HCT116 (cell line): ENCODE measurements around the gene DRC7. TPM values are rescaled to one million over a fixed set of nuclear protein-coding genes. Genes with fewer than 3 reads are reported as not detected.

Experiments
- ATAC-seq: fragments of 200-7000 bp; cut with Tn5 transposase; 2 replicates; pipeline ENCODE4 v1.9.1; 2020; ENCODE audit warnings: mild to moderate bottlenecking, moderate library complexity
- BruUV-seq: library from RNA; stranded (reverse); fragments of 400-500 nt; replicated peaks from 2 replicates; lab custom pipeline; 2021; lab: Mats Ljungman, UMichigan
- CTCF ChIA-PET: fragments of 300-600 bp; sonication (Branson Sonifier 250); formaldehyde crosslinking; loops from one replicate; lab custom pipeline; 2021; ENCODE audit warnings: antibody characterized with exemption; lab: Charles Lee
- POLR2A ChIA-PET: fragments of 300-600, 350-600 bp; sonication (Branson Sonifier 250); formaldehyde crosslinking; loops from one replicate; lab custom pipeline; 2021; ENCODE audit warnings: antibody characterized with exemption; lab: Charles Lee
- RAD21 ChIA-PET, 2 experiments: fragments of 300-600 bp; sonication (Branson Sonifier 250); formaldehyde crosslinking; loops; one replicate each; lab custom pipeline; 2023; ENCODE audit warnings: low total read pairs in 2 of 2; ENCODE audit not compliant: uncharacterized antibody in 2 of 2, unreplicated experiment in 2 of 2, low non-redundant PET in 1 of 2; lab: Charles Lee
- DNase-seq: peaks from one replicate; pipeline ENCODE4 v3.0.0-alpha.2; 2010; ENCODE audit warnings: low read depth, low spot score
- H2AFZ ChIP-seq: fragments of 200-600 bp; shearing (Covaris generic), sonication (generic); 2 replicates; pipeline ENCODE4 v1.6.1; 2017; ENCODE audit warnings: low read depth, mixed run types, mixed read lengths, antibody characterized with exemption, low read length; ENCODE audit not compliant: poor library complexity, severe bottlenecking
- H3K27ac ChIP-seq: 2 replicates; pipeline ENCODE4 v1.5.1; 2012; ENCODE audit warnings: low read depth, low read length
- H3K27me3 ChIP-seq: fragments of 200-600 bp; sonication (generic); 2 replicates; pipeline ENCODE4 v1.6.1; 2016; ENCODE audit warnings: mixed run types, low read length, mixed read lengths; ENCODE audit not compliant: insufficient read depth
- H3K36me3 ChIP-seq, 2 experiments: fragments of 200-500 bp in 1 of 2; fragments of 200-600 bp in 1 of 2; sonication (Bioruptor generic) in 1 of 2; sonication (generic) in 1 of 2; 2 replicates each; pipeline versions ENCODE4 v1.5.1 to v1.6.1; 2014 to 2016; ENCODE audit warnings: low read length in 2 of 2, inconsistent platforms in 1 of 2, mixed read lengths in 1 of 2, mixed run types in 1 of 2; ENCODE audit not compliant: insufficient read depth in 2 of 2, control insufficient read depth in 1 of 2
- H3K4me1 ChIP-seq, 2 experiments: fragments of 200-600 bp in 1 of 2; sonication (generic) in 1 of 2; 2 replicates each; pipeline versions ENCODE4 v1.5.1 to v1.6.1; 2012 to 2017; ENCODE audit warnings: low read length in 2 of 2, inconsistent platforms in 1 of 2, mild to moderate bottlenecking in 1 of 2, mixed read lengths in 1 of 2, mixed run types in 1 of 2, moderate library complexity in 1 of 2; ENCODE audit not compliant: insufficient read depth in 2 of 2, control insufficient read depth in 1 of 2
- H3K4me2 ChIP-seq: fragments of 200-600 bp; sonication (generic); 2 replicates; pipeline ENCODE4 v1.6.1; 2017; ENCODE audit warnings: mixed run types, low read length, mixed read lengths
- H3K4me3 ChIP-seq, 2 experiments: fragments of 200-600 bp in 1 of 2; sonication (generic) in 1 of 2; replicated peaks in 1 of 2; 2 replicates each; pipeline ENCODE4 v1.5.1; 2011 to 2016; ENCODE audit warnings: low read length in 2 of 2, control low read depth in 1 of 2, low read depth in 1 of 2, mild to moderate bottlenecking in 1 of 2, mixed read lengths in 1 of 2, mixed run types in 1 of 2
- H3K79me2 ChIP-seq: fragments of 200-600 bp; sonication (generic); 2 replicates; pipeline ENCODE4 v1.6.1; 2017; ENCODE audit warnings: mild to moderate bottlenecking, mixed run types, low read length, moderate library complexity, mixed read lengths; ENCODE audit not compliant: insufficient read depth
- H3K9ac ChIP-seq: fragments of 200-600 bp; sonication (generic); 2 replicates; pipeline ENCODE4 v1.6.1; 2016; ENCODE audit warnings: low read length, mixed read lengths
- H3K9me2 ChIP-seq: fragments of 200-600 bp; sonication (generic), shearing (Covaris generic); 2 replicates; pipeline ENCODE4 v1.6.1; 2017; ENCODE audit warnings: mixed run types, mild to moderate bottlenecking, moderate library complexity; ENCODE audit not compliant: insufficient read depth
- H3K9me3 ChIP-seq, 2 experiments: fragments of 200-500 bp in 1 of 2; fragments of 200-600 bp in 1 of 2; sonication (Bioruptor generic) in 1 of 2; sonication (generic) in 1 of 2; 2 replicates each; pipeline ENCODE4 v1.6.1; 2014 to 2017; ENCODE audit warnings: low read length in 2 of 2, mixed read lengths in 2 of 2, inconsistent platforms in 1 of 2, low read depth in 1 of 2, mild to moderate bottlenecking in 1 of 2, mixed run types in 1 of 2, moderate library complexity in 1 of 2; ENCODE audit not compliant: control insufficient read depth in 1 of 2, insufficient read depth in 1 of 2
- H4K20me1 ChIP-seq: fragments of 200-600 bp; sonication (generic), shearing (Covaris generic); 2 replicates; pipeline ENCODE4 v1.6.1; 2017; ENCODE audit warnings: mixed run types, mild to moderate bottlenecking, moderate library complexity; ENCODE audit not compliant: insufficient read depth
- CBX3 ChIP-seq: IDR thresholded peaks from 2 replicates; pipeline ENCODE4 v1.6.1; 2012; ENCODE audit warnings: low read depth
- EGR1 ChIP-seq: IDR thresholded peaks from 2 replicates; pipeline ENCODE4 v1.6.1; 2012; ENCODE audit warnings: low read depth
- ELF1 ChIP-seq: IDR thresholded peaks from 2 replicates; pipeline ENCODE4 v1.6.1; 2012; ENCODE audit warnings: low read depth, borderline replicate concordance
- EZH2 ChIP-seq: fragments of 200-600 bp; sonication (generic); IDR thresholded peaks from 2 replicates; pipeline ENCODE4 v1.6.1; 2017; ENCODE audit warnings: antibody characterized with exemption, mixed run types
- POLR2A ChIP-seq: IDR thresholded peaks from 2 replicates; pipeline ENCODE4 v1.7.0; 2011; ENCODE audit warnings: borderline replicate concordance; ENCODE audit not compliant: insufficient read depth, insufficient read length; ENCODE audit errors: extremely low read depth
- RAD21 ChIP-seq: IDR thresholded peaks from 2 replicates; pipeline ENCODE4 v1.6.1; 2012; ENCODE audit warnings: low read depth, mild to moderate bottlenecking
- SP1 ChIP-seq: IDR thresholded peaks from 2 replicates; pipeline ENCODE4 v1.6.1; 2012; ENCODE audit warnings: low read depth
- SRF ChIP-seq: IDR thresholded peaks from 2 replicates; pipeline ENCODE4 v1.6.1; 2012; ENCODE audit warnings: low read depth
- TCF7L2 ChIP-seq: IDR thresholded peaks from 2 replicates; pipeline ENCODE4 v1.7.0; 2011; ENCODE audit warnings: borderline replicate concordance, inconsistent platforms; ENCODE audit not compliant: insufficient read depth, insufficient read length; ENCODE audit errors: extremely low read depth
- YY1 ChIP-seq: IDR thresholded peaks from 2 replicates; pipeline ENCODE4 v1.6.1; 2011; ENCODE audit warnings: low read length, low read depth, moderate library complexity, mild to moderate bottlenecking; ENCODE audit not compliant: insufficient replicate concordance; ENCODE audit errors: extremely low read depth
- ZFX ChIP-seq: fragments of 450-650 bp; IDR thresholded peaks from 2 replicates; pipeline ENCODE4 v1.6.1; 2017
- ZNF274 ChIP-seq: fragments of 200-500 bp; sonication (Bioruptor generic); IDR thresholded peaks from 2 replicates; pipeline ENCODE4 v1.6.1; 2014; ENCODE audit warnings: mild to moderate bottlenecking, low read depth, low read length, inconsistent platforms
- intact Hi-C: fragments of 100-400 bp; cut with micrococcal nuclease; formaldehyde crosslinking; loops from 2 replicates; pipeline ENCODE4 v1.10.0; 2022
- total RNA-seq: library from RNA; stranded (reverse); gene quantifications from one replicate; pipeline ENCODE4 v1.2.1, GENCODE V29; 2021; ENCODE audit not compliant: unreplicated experiment
- TF ChIP-seq, protein P1 (sequence below): IDR thresholded peaks from 2 replicates; pipeline ENCODE4 v1.6.1; 2012; ENCODE audit warnings: low read depth
- TF ChIP-seq, protein P2 (sequence below), 3 experiments: fragments of 200-600 bp in 1 of 3; sonication (generic) in 1 of 3; IDR thresholded peaks in 2 of 3; conservative IDR thresholded peaks in 1 of 3; 2 replicates each; pipeline ENCODE4 v1.5.1; 2012 to 2017; ENCODE audit warnings: low read depth in 2 of 3, low read length in 2 of 3, antibody characterized with exemption in 1 of 3, borderline replicate concordance in 1 of 3, control low read depth in 1 of 3, mild to moderate bottlenecking in 1 of 3, mixed read lengths in 1 of 3, mixed run types in 1 of 3, moderate library complexity in 1 of 3; ENCODE audit not compliant: insufficient read depth in 1 of 3

DRC7 gene
- total RNA-seq, 1 experiment from 2014 or later, result 0.91 TPM

DNA sequence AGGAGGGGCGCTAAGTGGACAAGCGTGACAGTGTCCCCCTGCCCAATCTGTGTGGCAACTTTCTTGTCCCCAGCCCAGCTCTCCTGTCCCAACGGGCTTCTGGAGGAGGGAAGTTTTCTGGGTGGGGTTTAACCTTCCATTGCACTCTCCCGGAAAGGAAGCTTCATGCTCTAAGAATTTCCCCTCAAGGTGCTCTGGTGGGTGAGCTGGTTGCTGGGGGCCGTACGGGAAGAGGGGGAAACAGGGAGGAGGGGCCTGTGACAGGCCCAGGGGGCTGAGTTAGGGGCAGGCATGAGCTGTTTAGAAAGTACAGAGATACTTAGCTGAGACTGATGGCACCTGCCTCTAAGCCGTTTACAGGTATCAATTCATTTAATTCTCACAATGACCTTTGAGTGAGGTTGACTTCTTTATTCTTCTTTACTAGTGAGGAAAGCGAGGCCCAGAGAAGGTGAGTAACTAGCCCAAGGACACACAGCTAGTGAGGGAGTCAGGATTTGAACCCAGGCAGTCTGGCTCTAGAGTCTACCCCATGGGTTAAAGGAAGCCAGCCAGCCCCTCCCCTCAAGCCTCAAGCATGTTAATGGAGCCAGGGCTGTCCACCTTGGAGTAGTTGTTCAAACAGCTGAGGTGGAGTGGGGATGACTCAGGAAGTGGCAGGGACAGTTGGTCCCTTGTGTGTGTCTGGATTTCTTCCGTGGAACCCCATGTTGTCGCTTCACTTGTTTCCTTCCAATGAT, 47.3 kb upstream of the DRC7 start:
- peaks cover 6 to 23% of the 10 kb centered on the region in 2 experiments; a peak in 3 of 4 replicates for H3K4me1 ChIP-seq
- H3K9me3 ChIP-seq, result no peaks in the 10 kb centered on the region
- ATAC-seq, result no peak
- TF ChIP-seq ZNF274 (no peak), EGR1 (no peak), TCF7L2 (no peak), SRF (no peak), ZFX (no peak), POLR2A (no peak), YY1 (no peak), RAD21 (no peak), SP1 (no peak), CBX3 (no peak), ELF1 (no peak), EZH2 (no peak)
- TF ChIP-seq, protein P1, sequence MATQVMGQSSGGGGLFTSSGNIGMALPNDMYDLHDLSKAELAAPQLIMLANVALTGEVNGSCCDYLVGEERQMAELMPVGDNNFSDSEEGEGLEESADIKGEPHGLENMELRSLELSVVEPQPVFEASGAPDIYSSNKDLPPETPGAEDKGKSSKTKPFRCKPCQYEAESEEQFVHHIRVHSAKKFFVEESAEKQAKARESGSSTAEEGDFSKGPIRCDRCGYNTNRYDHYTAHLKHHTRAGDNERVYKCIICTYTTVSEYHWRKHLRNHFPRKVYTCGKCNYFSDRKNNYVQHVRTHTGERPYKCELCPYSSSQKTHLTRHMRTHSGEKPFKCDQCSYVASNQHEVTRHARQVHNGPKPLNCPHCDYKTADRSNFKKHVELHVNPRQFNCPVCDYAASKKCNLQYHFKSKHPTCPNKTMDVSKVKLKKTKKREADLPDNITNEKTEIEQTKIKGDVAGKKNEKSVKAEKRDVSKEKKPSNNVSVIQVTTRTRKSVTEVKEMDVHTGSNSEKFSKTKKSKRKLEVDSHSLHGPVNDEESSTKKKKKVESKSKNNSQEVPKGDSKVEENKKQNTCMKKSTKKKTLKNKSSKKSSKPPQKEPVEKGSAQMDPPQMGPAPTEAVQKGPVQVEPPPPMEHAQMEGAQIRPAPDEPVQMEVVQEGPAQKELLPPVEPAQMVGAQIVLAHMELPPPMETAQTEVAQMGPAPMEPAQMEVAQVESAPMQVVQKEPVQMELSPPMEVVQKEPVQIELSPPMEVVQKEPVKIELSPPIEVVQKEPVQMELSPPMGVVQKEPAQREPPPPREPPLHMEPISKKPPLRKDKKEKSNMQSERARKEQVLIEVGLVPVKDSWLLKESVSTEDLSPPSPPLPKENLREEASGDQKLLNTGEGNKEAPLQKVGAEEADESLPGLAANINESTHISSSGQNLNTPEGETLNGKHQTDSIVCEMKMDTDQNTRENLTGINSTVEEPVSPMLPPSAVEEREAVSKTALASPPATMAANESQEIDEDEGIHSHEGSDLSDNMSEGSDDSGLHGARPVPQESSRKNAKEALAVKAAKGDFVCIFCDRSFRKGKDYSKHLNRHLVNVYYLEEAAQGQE, result no peak
- TF ChIP-seq, protein P2, sequence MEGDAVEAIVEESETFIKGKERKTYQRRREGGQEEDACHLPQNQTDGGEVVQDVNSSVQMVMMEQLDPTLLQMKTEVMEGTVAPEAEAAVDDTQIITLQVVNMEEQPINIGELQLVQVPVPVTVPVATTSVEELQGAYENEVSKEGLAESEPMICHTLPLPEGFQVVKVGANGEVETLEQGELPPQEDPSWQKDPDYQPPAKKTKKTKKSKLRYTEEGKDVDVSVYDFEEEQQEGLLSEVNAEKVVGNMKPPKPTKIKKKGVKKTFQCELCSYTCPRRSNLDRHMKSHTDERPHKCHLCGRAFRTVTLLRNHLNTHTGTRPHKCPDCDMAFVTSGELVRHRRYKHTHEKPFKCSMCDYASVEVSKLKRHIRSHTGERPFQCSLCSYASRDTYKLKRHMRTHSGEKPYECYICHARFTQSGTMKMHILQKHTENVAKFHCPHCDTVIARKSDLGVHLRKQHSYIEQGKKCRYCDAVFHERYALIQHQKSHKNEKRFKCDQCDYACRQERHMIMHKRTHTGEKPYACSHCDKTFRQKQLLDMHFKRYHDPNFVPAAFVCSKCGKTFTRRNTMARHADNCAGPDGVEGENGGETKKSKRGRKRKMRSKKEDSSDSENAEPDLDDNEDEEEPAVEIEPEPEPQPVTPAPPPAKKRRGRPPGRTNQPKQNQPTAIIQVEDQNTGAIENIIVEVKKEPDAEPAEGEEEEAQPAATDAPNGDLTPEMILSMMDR (IDR thresholded peaks at IDR 0.05 in 2 of 3, conservative IDR thresholded peaks at IDR 0.05 in 1 of 3; ENCODE audit: borderline replicate concordance in 1 of 3, insufficient read depth in 1 of 3, low read depth in 2 of 3, low read length in 2 of 3), result no peak
- TF ChIP-seq, all 23 proteins: peak for 0
- ChIA-PET RAD21 (interaction anchor here in 1 of 2 experiments (1.2 kb wide), 1 partner anchor 56 kb away, joined by 3 read pairs; no protein-coding TSS in a partner anchor), POLR2A (interaction anchor here (0.9 kb wide), 1 partner anchor 47 kb away, joined by 3 read pairs; no protein-coding TSS in a partner anchor), CTCF (interaction anchor here (1.3 to 3.9 kb wide), 4 partner anchors 10 to 56 kb away, joined by 3 to 31 read pairs (median 8); no protein-coding TSS in a partner anchor)
- Histone ChIP-seq H3K9me2 (no peaks in the 10 kb centered on the region), H3K79me2 (no peaks in the 10 kb centered on the region), H3K4me2 (no peak overlapping the region), H3K4me3 (no peak overlapping the region), H3K27ac (no peak overlapping the region), H4K20me1 (no peaks in the 10 kb centered on the region), H2AFZ (no peak overlapping the region), H3K36me3 (no peaks in the 10 kb centered on the region; a peak in 1 of 4 replicates), H3K27me3 (no peaks in the 10 kb centered on the region), H3K9ac (no peak overlapping the region)
- DNase-seq, result no peak
- BruUV-seq, result no TSS peak
- intact Hi-C loops, result no loop called here
